GM18907 (cell line): Measurements from ENCODE around the gene HES5.
A peak's percentile ranks its signal among the peaks of the same experiment; 100 is the strongest.

Experiments used
- ATAC-seq: cut with Tn5 transposase; IDR thresholded peaks from one replicate; pipeline ENCODE4 v1.9.1; 2021; ENCODE audit warnings: mild to moderate bottlenecking, moderate library complexity; ENCODE audit not compliant: unreplicated experiment

HES5 gene

GRCh38 chr1:2533365-2533764 lies 3.3 kb upstream of the HES5 start:
- no peak for ATAC-seq

DNA sequence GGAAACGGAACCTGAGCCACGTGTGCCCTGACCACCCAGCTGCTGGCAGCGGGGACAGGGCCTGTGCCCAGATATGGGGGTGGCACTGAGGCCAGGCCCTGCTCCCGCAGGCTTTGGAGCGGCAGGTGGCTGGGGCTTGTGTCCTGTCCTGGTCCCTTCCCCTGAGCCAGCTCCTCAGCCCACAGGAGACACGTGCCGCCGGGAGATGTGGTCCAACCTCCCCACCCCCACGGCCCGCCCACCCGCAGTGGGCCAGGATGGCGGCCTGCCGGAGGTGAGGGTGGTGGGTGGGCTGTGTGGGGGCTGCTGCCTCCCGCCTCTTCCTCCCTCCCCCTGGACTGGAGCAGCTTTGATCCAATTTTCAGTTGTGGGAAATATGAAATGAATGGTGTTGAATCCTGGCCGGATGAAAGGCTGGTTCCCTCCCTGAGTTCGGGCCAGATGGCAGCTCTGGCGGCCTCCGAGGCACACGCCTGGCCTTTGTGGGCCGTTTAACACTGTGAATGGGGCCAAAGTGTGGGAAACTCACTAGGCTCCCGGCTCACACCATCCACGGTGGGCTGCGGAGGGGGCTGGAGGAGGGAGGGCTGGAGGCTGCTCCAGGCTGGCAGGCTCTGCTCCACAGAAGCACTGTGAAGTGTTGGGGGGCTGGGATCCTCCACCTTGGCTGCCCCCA lies 2.6 kb upstream of the HES5 start:
- no peak for ATAC-seq

DNA sequence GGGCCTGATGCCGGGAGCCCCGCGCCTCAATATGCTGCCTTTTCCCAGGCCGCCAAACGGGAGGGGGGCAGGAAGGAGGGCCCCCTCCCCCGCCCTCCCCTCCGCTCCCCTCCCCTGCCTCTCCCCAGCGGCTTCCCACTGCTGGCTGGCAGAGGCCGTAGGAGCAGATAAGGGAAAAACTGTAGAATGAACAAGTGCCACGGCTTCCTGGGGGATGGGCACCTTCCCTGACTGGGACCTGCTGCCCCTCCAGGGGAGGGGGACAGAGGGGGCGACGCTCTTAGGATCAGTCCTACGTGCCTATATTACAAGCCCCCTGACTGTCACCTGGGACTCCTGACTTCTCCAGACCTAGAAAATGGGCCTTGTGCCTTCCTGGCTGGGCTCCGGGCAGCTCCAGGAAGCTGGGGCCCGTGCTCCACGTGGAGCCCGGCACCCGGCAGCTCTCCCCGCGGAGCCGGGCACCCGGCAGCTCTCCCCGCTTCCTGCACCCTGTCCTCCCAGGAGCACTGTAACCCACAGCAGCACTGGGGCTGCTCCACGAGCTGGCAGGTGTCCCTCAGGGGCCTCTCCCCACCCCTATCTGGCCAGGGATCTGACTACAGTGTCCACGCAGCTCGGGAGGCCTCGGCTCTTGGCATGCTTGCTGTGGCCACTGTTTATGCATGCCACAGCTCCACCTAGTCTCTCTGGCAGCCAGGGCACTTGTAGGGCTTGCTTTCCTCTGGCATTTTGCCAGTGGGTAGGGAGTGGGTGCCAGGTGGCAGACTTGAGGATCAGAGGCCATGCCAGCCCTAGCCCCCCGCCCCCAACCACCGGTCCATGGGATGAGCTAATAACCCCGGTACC lies 674 bp upstream of the HES5 start:
- ATAC-seq, result no peak

DNA sequence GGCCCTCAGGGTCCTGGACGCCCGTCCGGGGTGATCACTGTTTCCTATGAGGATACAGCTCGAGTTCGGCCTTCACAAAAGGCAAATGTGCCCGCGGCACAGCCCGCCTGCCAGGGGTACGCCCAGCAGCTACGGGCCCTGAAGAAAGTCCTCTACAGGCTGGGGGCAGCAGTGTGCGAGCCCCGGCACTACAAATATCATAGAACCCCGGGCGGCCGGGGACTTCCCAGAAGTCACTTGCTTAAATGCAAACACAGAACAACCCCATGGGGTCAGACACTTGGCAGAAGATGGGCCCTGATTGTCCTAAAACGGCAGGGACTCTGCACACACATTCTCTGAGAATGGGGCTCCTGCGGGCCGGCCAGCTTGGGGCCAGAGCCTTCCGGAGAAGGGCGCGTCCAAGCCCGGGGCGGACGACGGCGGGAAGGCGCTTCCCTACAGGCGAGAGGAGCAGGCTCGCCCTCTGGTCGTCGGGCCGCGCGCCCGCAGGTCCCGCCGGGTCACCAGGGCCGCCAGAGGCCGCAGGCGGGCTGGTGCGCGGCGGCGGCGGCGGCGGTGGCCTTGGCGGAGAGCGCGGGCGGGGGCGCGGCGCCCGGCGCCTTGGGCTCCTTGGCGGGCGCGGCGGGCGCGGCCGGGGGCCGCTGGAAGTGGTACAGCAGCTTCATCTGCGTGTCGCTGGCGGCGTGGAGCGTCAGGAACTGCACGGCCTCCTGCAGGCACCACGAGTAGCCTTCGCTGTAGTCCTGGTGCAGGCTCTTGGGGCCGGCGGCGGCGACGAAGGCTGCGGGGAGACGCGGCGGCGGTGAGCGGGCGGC lies 888 bp downstream of the HES5 start:
- no peak for ATAC-seq

DNA sequence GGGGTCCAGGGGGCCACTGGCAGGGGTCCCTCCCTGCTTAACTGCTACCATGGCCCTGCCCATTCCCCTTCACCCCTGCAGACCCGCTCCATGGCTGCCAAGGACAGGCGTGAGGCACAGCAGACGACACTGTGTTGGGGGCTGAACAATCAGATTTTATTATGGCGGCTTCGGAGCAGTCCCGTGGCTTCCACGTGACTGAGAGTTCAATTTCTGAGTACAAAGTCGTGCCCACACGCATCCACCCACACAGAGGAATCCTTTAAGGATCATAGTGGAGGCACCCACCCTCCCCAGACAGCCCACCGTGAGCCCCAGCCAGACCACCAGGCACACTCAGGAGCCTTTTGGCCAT lies 1.5 kb downstream of the HES5 start:
- ATAC-seq, result no peak

DNA sequence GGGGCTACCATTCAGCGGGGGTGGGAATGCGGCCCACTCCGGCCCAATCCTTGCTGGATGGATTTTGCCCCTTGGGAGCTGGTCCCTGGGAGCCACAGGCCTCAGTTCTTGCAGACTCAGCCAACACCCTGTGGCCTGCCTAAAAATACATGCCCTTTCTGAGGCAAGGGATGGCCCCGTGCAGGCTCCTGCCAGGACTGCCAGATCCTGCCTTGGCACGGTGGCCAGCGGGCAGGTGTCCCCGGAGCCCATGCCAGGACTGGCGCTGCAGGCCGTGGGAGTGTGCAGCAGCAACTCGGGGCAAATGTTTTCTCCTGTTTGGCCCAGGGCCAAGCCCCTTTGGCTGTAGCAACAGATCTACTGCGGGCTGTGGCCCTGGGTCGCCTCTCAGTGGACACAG lies 2.0 kb downstream of the HES5 start:
- ATAC-seq, result no peak

GRCh38 chr1:2527556-2527860 lies 2.6 kb downstream of the HES5 start:
- ATAC-seq, result no peak

DNA sequence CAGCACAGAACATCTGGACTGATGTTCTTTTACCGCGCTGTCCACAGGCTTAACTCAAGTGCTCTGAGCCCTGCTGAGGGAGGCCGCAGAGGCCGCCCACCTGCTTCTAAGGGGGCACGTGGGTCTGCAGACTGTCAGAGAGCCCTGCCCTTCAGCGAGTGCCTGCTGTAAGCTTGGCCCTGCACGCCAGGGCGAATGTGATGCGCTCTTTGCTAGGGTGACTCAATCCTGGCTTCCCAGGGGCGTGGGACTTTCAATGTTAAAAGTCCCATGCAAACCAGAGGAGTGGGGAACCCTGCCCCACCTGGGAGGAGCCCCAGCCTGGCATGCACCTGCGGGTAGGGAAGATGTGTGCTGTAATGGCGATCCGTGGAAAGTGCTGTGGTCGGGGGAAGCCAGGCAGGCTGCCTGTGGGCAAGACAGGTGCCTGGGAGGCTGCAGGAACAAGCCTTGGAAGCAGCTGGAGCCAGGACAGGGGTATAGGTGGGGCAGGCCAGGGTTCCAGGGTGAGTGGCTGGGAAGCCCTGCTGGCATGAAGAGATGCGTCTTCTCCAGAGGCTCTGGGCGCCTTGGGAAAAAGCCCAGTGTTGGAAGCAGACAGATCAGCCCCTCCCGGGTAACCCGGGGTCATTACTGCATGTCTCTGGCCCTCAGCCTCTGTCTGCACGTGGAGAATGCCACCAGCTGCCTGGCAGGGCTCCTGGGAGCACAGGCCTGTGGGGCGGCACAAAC lies 3.1 kb downstream of the HES5 start:
- ATAC-seq, result peak; percentile 45

DNA sequence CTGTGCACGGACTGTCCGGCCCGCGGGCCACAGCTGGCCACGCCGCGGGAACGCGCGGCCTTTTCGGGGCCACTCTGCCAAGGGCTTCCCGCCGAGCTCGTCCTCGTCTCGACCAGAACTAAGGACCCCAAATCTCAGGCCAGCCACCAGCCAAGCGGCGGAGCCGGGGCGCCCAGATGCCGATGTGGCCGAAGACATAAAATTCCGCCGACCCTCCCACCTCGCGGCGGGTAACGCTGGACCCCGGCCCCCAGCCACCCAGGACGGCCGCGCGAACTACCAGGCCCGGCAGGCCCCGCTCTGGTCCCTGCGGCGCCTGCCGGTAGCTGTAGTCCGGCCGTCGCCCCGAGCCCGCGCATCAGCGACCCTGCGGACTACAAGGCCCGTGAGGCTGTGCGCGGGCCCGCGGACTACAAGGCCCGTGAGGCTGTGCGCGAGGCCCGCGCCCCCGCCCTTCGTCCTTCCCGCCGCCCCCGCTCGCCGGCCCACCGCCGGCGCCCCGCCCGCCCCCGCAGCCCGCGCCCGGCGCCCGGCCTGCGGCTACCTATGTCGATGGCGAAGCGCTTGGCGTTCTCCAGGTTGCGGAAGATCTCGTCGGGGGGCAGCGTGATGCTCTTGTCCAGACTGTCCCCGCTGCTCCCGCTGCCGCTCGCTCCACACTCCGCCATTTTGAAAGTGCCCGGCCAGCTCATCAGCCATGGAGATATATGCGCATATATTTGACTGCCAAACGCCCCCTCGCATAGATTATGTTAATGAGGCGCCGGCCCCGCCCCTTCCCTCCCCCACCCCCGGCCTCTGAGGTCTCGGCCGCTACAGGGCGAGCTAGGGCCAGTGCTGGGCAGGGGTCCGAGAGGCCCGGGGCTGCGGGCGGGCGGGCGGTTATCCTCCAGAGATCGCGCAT lies 3.9 kb downstream of the HES5 start, which contains the start of gene PANK4:
TSS of gene PANK4 (minus strand) at position 677 of the 904 bp plus-strand sequence. CDS start at position 668, 9 bp downstream.
- ATAC-seq, result peak; percentile 75

GRCh38 chr1:2525572-2525919 lies 4.5 kb downstream of the HES5 start:
- no peak for ATAC-seq

- ATAC-seq, result no peak
These were observed 6.0 kb downstream of the HES5 start for GRCh38 chr1:2523891-2524609.

DNA sequence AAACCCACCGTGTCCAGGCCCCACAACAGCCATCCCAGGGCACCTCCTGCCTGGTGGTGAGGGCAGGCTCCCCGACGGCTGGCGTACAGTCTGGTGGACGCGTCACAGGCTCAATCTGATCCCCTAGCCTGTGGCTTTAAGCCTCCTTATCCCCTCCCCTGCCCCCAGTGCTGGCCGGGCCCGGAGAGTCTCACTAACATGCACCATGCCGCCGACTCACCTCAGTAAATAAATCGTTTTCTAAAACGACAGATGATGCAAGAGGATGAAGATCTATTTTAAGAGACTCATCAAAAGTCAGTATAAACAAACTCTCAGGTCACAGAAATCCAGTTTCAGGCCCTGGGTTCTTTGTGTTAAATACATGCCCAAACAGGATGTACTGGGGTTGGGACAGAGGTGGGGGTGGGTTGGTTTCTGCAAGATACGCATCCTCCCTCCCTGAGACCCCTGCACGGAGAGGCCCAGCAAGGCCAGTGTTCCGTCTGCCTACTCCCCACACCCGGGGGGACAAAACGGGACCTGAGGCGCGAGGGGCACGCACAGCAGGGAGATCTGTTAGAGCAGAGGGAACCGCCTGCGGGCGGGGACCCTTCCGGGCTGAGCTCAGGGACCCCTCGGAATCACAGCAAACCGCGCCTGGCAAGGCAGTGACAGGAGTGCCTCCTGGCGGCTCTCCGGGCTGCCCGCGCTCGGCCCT lies 6.7 kb downstream of the HES5 start:
- ATAC-seq, result no peak

DNA sequence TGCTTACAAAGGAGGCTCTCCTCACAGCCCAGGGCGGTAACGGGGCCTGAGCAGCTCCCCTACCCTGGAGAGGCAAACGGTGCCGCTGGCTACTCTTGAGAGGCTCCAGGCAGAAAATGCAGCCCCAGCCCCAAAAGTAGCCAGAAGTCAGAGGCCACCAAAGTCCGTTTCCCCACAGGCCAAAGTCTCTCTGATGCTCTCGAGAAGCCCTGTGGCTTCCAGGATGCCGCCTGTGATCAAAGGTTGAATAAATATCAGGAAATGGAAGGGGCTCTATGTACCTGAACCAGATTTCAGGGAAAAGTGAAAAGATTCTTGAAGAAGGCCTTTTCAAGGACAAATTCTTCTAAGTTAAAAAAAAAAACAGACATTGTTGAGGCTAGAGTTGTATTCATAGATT lies 7.8 kb downstream of the HES5 start:
- ATAC-seq, result no peak

DNA sequence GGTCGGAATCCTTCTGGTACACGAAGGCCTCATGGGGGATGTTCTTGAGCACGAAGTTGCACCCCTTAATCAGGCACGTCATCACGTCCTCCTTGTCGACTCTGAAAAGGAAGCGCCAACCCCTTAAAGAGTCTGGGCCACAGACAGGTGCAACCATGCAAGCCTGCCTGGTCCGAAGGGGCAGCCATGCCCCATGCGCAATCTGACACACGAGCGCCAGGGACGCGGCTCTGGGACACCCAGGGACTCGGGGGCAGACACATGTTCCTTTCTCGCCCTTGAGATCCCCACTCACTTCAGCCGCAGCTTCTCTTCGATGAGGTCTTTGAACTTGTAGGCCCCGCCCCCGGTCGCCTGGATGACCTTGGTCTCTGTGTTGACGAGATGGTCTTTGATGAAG lies 9.3 kb downstream of the HES5 start:
- no peak for ATAC-seq

GRCh38 chr1:2520206-2520605 lies 9.9 kb downstream of the HES5 start:
- no peak for ATAC-seq

- no peak for ATAC-seq
These were observed 10.3 kb downstream of the HES5 start for GRCh38 chr1:2519729-2520128.

DNA sequence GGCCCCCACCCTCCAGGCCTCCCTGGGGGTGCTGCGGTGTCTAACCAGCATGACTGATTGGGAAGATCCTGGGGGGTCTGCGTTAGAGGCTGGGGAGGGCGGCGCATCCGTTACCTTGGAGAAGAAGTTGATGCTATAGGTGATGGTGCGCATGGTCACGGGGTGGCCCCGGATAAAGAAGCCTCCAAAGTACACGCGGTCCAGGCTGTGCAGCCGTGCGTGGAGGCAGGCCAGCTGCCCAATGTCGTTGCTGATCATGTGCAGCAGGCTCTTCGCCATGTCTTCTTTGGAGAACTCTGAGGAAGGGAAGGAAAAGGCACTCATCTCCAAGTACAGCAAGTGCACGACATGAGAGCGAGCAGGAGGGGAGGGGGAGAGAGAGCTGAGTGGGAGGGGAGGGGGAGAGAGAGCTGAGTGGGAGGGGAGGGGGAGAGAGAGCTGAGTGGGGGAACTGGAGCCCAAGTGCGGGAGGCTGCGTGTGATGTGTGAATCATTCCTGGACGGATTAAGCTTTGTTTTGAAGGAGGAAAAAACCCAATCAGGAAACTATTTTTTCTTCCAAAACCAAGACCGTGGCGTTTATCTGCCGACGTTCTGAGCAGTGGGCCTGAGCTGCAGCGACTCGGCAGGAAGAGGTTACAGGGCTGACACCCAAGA lies 10.9 kb downstream of the HES5 start:
- no peak for ATAC-seq

DNA sequence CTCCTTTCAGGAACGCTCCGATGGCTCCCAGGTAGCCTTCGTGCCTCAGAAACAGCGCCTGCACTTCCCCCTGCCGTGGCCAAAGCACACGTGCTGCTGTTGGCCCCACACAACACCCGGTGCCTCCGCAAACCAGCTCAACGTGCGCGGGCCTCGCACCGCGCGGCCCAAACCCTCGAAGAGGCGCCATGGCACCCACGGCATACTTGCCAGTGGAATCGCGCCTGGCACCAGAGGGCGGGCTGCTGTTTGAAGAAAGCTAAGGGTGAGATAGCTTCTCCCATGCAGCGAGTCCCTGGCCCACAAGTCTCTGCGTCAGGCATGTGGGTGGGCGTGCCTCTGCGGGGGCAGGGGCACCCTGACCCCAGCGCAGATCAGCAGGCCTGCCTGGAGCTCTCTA lies 11.5 kb downstream of the HES5 start:
- no peak for ATAC-seq
